A673 (cell line): ENCODE results near the gene NLRC5. TPM values are rescaled to one million over a fixed set of nuclear protein-coding genes. Genes with fewer than 3 reads are reported as not detected.
"Not testable (repeated sequence)": the region's sequence is repeated elsewhere in the genome, so short reads cannot be mapped to it uniquely, and the experiment has no call there.

Source experiments
- BruUV-seq: library from RNA; stranded (reverse); fragments of 400-500 nt; replicated peaks from 2 replicates; lab custom pipeline; 2021; lab: Mats Ljungman, UMichigan
- CTCF ChIA-PET: fragments of 300-600 bp; sonication (Branson Sonifier 250); formaldehyde crosslinking; loops from one replicate; lab custom pipeline; 2022; ENCODE audit warnings: antibody characterized with exemption; lab: Charles Lee
- POLR2A ChIA-PET: fragments of 300-600 bp; sonication (Branson Sonifier 250); formaldehyde crosslinking; loops from one replicate; lab custom pipeline; 2022; ENCODE audit warnings: antibody characterized with exemption; ENCODE audit not compliant: low non-redundant PET; lab: Charles Lee
- DNase-seq: peaks from one replicate; pipeline ENCODE4 v3.0.0-alpha.2; 2015; ENCODE audit warnings: low spot score
- H3K27ac ChIP-seq: fragments of 200-600 bp; sonication (generic); 2 replicates; pipeline ENCODE4 v1.5.1; 2016; ENCODE audit warnings: mixed run types, low read depth, mild to moderate bottlenecking, mixed read lengths, antibody characterized with exemption, low read length; ENCODE audit not compliant: poor library complexity, severe bottlenecking
- H3K27me3 ChIP-seq: fragments of 200-600 bp; sonication (generic); replicated peaks from 2 replicates; pipeline ENCODE4 v1.6.1; 2017; ENCODE audit warnings: mixed run types, low read depth, mild to moderate bottlenecking, mixed read lengths, antibody characterized with exemption, low read length; ENCODE audit not compliant: insufficient read depth, poor library complexity
- H3K36me3 ChIP-seq: fragments of 200-600 bp; sonication (generic); 2 replicates; pipeline ENCODE4 v1.6.1; 2016; ENCODE audit warnings: mixed run types, mild to moderate bottlenecking, mixed read lengths, antibody characterized with exemption, low read length; ENCODE audit not compliant: insufficient read depth, poor library complexity, severe bottlenecking
- H3K4me1 ChIP-seq: fragments of 200-600 bp; sonication (generic); 2 replicates; pipeline ENCODE4 v1.6.1; 2017; ENCODE audit warnings: mixed run types, mild to moderate bottlenecking, mixed read lengths, antibody characterized with exemption, low read length; ENCODE audit not compliant: insufficient read depth, poor library complexity, severe bottlenecking
- H3K4me3 ChIP-seq: fragments of 200-600 bp; sonication (generic); 2 replicates; pipeline ENCODE4 v1.5.1; 2016; ENCODE audit warnings: low read depth, mixed run types, mild to moderate bottlenecking, mixed read lengths, low read length; ENCODE audit not compliant: poor library complexity, severe bottlenecking
- H3K9me3 ChIP-seq: fragments of 200-600 bp; sonication (generic); 2 replicates; pipeline ENCODE4 v1.6.1; 2016; ENCODE audit warnings: mixed run types, low read depth, mild to moderate bottlenecking, mixed read lengths, antibody characterized with exemption, low read length; ENCODE audit not compliant: poor library complexity, severe bottlenecking
- CTCF ChIP-seq: fragments of 300-800, 200-600 bp; sonication (generic); conservative IDR thresholded peaks from 2 replicates; pipeline ENCODE4 v1.5.1; 2017; ENCODE audit warnings: low read depth, mild to moderate bottlenecking, antibody characterized with exemption, low read length, moderate library complexity, mixed read lengths
- EZH2 ChIP-seq: fragments of 200-600 bp; sonication (generic); IDR thresholded peaks from 2 replicates; pipeline ENCODE4 v1.6.1; 2017; ENCODE audit warnings: borderline replicate concordance, low read depth, mild to moderate bottlenecking, mixed read lengths, antibody characterized with exemption, low read length; ENCODE audit not compliant: poor library complexity, severe bottlenecking
- intact Hi-C: fragments of 100-400 bp; cut with micrococcal nuclease; formaldehyde crosslinking; loops from one replicate; pipeline ENCODE4 v1.10.0; 2022; ENCODE audit not compliant: unreplicated experiment
- total RNA-seq: library from RNA; stranded (reverse); gene quantifications from 2 replicates; pipeline ENCODE4 v1.2.3, GENCODE V29; 2021

NLRC5 gene
- total RNA-seq, 1 experiment from 2014 or later = 13.1 TPM

- CTCF ChIA-PET = no interaction called here
- TF ChIP-seq EZH2 (no peak), CTCF (no peak)
- POLR2A ChIA-PET = no interaction called here
- Histone ChIP-seq H3K4me1 (peaks cover 16% of the 10 kb centered on the region), H3K27me3 (no peaks in the 10 kb centered on the region), H3K27ac (no peak overlapping the region), H3K4me3 (no peak overlapping the region), H3K9me3 (no peaks in the 10 kb centered on the region), H3K36me3 (no peaks in the 10 kb centered on the region)
- intact Hi-C loops = no loop called here
- DNase-seq = peak; percentile 90
- BruUV-seq = no TSS peak
These were observed 3.9 kb upstream of the NLRC5 start for GRCh38 chr16:56985288-56985961.

GRCh38 chr16:56985962-56986360 lies 3.4 kb upstream of the NLRC5 start:
- no TSS peak for BruUV-seq
- no peaks in the 10 kb centered on the region for H3K27me3 ChIP-seq
- no peak overlapping the region for H3K4me3 ChIP-seq
- TF ChIP-seq CTCF (no peak), EZH2 (no peak)
- ChIA-PET CTCF (no interaction called here), POLR2A (no interaction called here)
- no peaks in the 10 kb centered on the region for H3K9me3 ChIP-seq
- peaks cover 16% of the 10 kb centered on the region for H3K4me1 ChIP-seq
- no peaks in the 10 kb centered on the region for H3K36me3 ChIP-seq
- no peak for DNase-seq
- no peak overlapping the region for H3K27ac ChIP-seq
- intact Hi-C loops = no loop called here

GRCh38 chr16:56986361-56986760 lies 3.0 kb upstream of the NLRC5 start:
- intact Hi-C loops = no loop called here
- CTCF ChIA-PET = no interaction called here
- Histone ChIP-seq H3K9me3 (no peaks in the 10 kb centered on the region), H3K27me3 (no peaks in the 10 kb centered on the region), H3K4me3 (no peak overlapping the region), H3K27ac (no peak overlapping the region), H3K36me3 (no peaks in the 10 kb centered on the region), H3K4me1 (peaks cover 15% of the 10 kb centered on the region)
- BruUV-seq = no TSS peak
- POLR2A ChIA-PET = no interaction called here
- no peak for DNase-seq
- TF ChIP-seq EZH2 (no peak), CTCF (no peak)

- CTCF ChIA-PET, intact Hi-C loops: not testable (repeated sequence)
These were observed 2.4 kb upstream of the NLRC5 start for GRCh38 chr16:56986908-56987307.

More at GRCh38 chr16:56986908-56987307, 2.4 kb upstream of the NLRC5 start:
- H3K27ac ChIP-seq, BruUV-seq, H3K9me3 ChIP-seq, DNase-seq, H3K36me3 ChIP-seq, H3K4me3 ChIP-seq, H3K27me3 ChIP-seq, POLR2A ChIA-PET: not testable (repeated sequence)
- peaks cover 12% of the 10 kb centered on the region for H3K4me1 ChIP-seq
